K562 (cell line): ENCODE results near the gene CGNL1. TPM values are rescaled to one million over a fixed set of nuclear protein-coding genes. Genes with fewer than 3 reads are reported as not detected.

Experiments used
- ATAC-seq: fragments of 200-7000 bp; cut with Tn5 transposase; 3 replicates; pipeline ENCODE4 v1.9.1; 2020; ENCODE audit warnings: moderate library complexity
- BruUV-seq: library from RNA; stranded (reverse); fragments of 400-500 nt; replicated peaks from 2 replicates; lab custom pipeline; 2021; lab: Mats Ljungman, UMichigan
- CTCF ChIA-PET: fragments of 300-600 bp; formaldehyde crosslinking; extraction: SDS; loops from one replicate; lab custom pipeline; 2021; ENCODE audit warnings: low intra/inter-chr PET ratio; lab: Yijun Ruan, JAX
- POLR2A ChIA-PET: fragments of 300-600, 350-650 bp; sonication (Branson Sonifier 250); formaldehyde crosslinking; extraction: SDS; loops from one replicate; lab custom pipeline; 2021; ENCODE audit warnings: antibody characterized with exemption, inconsistent platforms; lab: Yijun Ruan, JAX
- DNase-seq, 4 experiments: peaks; one replicate each; pipeline versions ENCODE4 v3.0.0 to v3.0.0-alpha.2; 2011 to 2018; ENCODE audit warnings: low spot score in 3 of 4, mixed read lengths in 3 of 4; ENCODE audit errors: extremely low read depth in 1 of 4
- FAIRE-seq: peaks from 2 replicates; lab custom pipeline; 2011; peaks lifted over from hg19 to GRCh38; lab: Jason Lieb, UNC
- H2AFZ ChIP-seq: 2 replicates; pipeline ENCODE4 v1.6.0; 2011; ENCODE audit warnings: low read depth, low read length, control low read depth, inconsistent platforms
- H3K27ac ChIP-seq: fragments of 200-600 bp; 3 replicates; pipeline ENCODE4 v1.8.0; 2011; ENCODE audit warnings: low read depth, mild to moderate bottlenecking, control low read depth, inconsistent platforms, low read length, moderate library complexity, mixed read lengths; ENCODE audit errors: extremely low read depth
- H3K27me3 ChIP-seq, 2 experiments: fragments of 300-600 bp in 1 of 2; 2 replicates in 1 of 2; 3 replicates in 1 of 2; pipeline versions ENCODE4 v1.6.0 to v1.8.0; 2011; ENCODE audit warnings: inconsistent platforms in 2 of 2, low read length in 2 of 2, mild to moderate bottlenecking in 1 of 2, mixed read lengths in 1 of 2, moderate library complexity in 1 of 2; ENCODE audit not compliant: control insufficient read depth in 2 of 2, insufficient read depth in 2 of 2
- H3K36me3 ChIP-seq: fragments of 300-600 bp; 3 replicates; pipeline ENCODE4 v1.8.0; 2011; ENCODE audit warnings: mild to moderate bottlenecking, low read length, inconsistent platforms; ENCODE audit not compliant: control insufficient read depth, insufficient read depth
- H3K4me1 ChIP-seq, 2 experiments: fragments of 200-600 bp in 1 of 2; replicated peaks in 1 of 2; 2 replicates in 1 of 2; 3 replicates in 1 of 2; pipeline versions ENCODE4 v1.5.1 to v1.8.0; 2011; ENCODE audit warnings: inconsistent platforms in 2 of 2, low read length in 2 of 2, mild to moderate bottlenecking in 1 of 2, mixed read lengths in 1 of 2, moderate library complexity in 1 of 2; ENCODE audit not compliant: control insufficient read depth in 2 of 2, insufficient read depth in 2 of 2
- H3K4me2 ChIP-seq: 2 replicates; pipeline ENCODE4 v1.6.1; 2011; ENCODE audit warnings: low read length, control low read depth, inconsistent platforms, mixed read lengths; ENCODE audit not compliant: insufficient read depth
- H3K4me3 ChIP-seq: fragments of 200-600 bp; sonication (generic), shearing (Covaris generic); 2 replicates; pipeline ENCODE4 v1.5.1; 2016; ENCODE audit warnings: control low read depth, inconsistent platforms
- H3K79me2 ChIP-seq: fragments of 200-600 bp; 3 replicates; pipeline ENCODE4 v1.8.0; 2011; ENCODE audit warnings: low read length, inconsistent platforms; ENCODE audit not compliant: control insufficient read depth, insufficient read depth
- H3K9ac ChIP-seq, 2 experiments: 2 replicates each; pipeline versions ENCODE4 v1.6.0 to v1.6.1; 2011; ENCODE audit warnings: low read depth in 2 of 2, low read length in 2 of 2, control low read depth in 1 of 2, inconsistent platforms in 1 of 2, mild to moderate bottlenecking in 1 of 2, mixed read lengths in 1 of 2; ENCODE audit not compliant: insufficient read depth in 1 of 2
- H3K9me1 ChIP-seq: one replicate; pipeline ENCODE4 v1.6.0; 2011; ENCODE audit warnings: inconsistent platforms, mild to moderate bottlenecking, low read length, moderate library complexity; ENCODE audit not compliant: control insufficient read depth, insufficient read depth
- H3K9me3 ChIP-seq: replicated peaks from 2 replicates; pipeline ENCODE4 v1.5.1; 2011; ENCODE audit warnings: low read depth, low read length, inconsistent platforms; ENCODE audit not compliant: control insufficient read depth, insufficient read depth
- H4K20me1 ChIP-seq: replicated peaks from 2 replicates; pipeline ENCODE4 v1.6.1; 2011; ENCODE audit warnings: low read length, inconsistent platforms, mixed read lengths; ENCODE audit not compliant: control insufficient read depth, insufficient read depth
- CBX3 ChIP-seq, 2 experiments: IDR thresholded peaks; 1 replicate in 1 of 2; 2 replicates in 1 of 2; pipeline ENCODE4 v1.6.1; 2012; ENCODE audit warnings: inconsistent platforms in 2 of 2, low read length in 2 of 2, borderline replicate concordance in 1 of 2, control low read depth in 1 of 2
- DPF2 ChIP-seq: fragments of 450-650 bp; IDR thresholded peaks from 2 replicates; pipeline ENCODE4 v1.6.1; 2016
- ELF1 ChIP-seq: fragments of 200-800 bp; sonication (Bioruptor generic); IDR thresholded peaks from 2 replicates; pipeline ENCODE4 v1.6.1; 2016; ENCODE audit warnings: missing genetic modification characterization, missing compliant biosample characterization
- EP300 ChIP-seq: IDR thresholded peaks from 2 replicates; pipeline ENCODE4 v1.6.1; 2012; ENCODE audit warnings: low read length, improper control_type of control experiment
- FOXK1 ChIP-seq: sonication (generic); formaldehyde crosslinking; IDR thresholded peaks from 2 replicates; pipeline ENCODE4 v1.8.0; 2022; ENCODE audit warnings: missing genetic modification reagents, mild to moderate bottlenecking, borderline replicate concordance
- HCFC1 ChIP-seq: IDR thresholded peaks from 2 replicates; pipeline ENCODE4 v1.6.1; 2012; ENCODE audit warnings: low read depth, low read length, improper control_type of control experiment
- HMG20B ChIP-seq: fragments of 250-450 bp; sonication (Bioruptor Pico); IDR thresholded peaks from 2 replicates; pipeline ENCODE4 v1.5.0; 2021; ENCODE audit warnings: mild to moderate bottlenecking
- KLF6 ChIP-seq: fragments of 250-450 bp; sonication (Bioruptor Pico); IDR thresholded peaks from 2 replicates; pipeline ENCODE4 v1.4.0; 2020; ENCODE audit warnings: mild to moderate bottlenecking, moderate library complexity, borderline replicate concordance
- NELFE ChIP-seq: IDR thresholded peaks from 2 replicates; pipeline ENCODE4 v1.6.1; 2011; ENCODE audit warnings: mild to moderate bottlenecking; ENCODE audit not compliant: insufficient read depth, insufficient read length
- NR2C2 ChIP-seq, 2 experiments: fragments of 200-800 bp in 1 of 2; sonication (Bioruptor generic) in 1 of 2; sonication (generic) in 1 of 2; formaldehyde crosslinking in 1 of 2; IDR thresholded peaks; 2 replicates each; pipeline versions ENCODE4 v1.6.1 to v1.8.0; 2016 to 2022; ENCODE audit warnings: mild to moderate bottlenecking in 1 of 2, missing compliant biosample characterization in 1 of 2, missing genetic modification characterization in 1 of 2, missing genetic modification reagents in 1 of 2
- PRMT5 ChIP-seq: sonication (generic); formaldehyde crosslinking; IDR thresholded peaks from 2 replicates; pipeline ENCODE4 v1.5.0; 2020; ENCODE audit warnings: missing genetic modification reagents
- PTBP1 ChIP-seq: fragments of 200-400 bp; formaldehyde crosslinking; IDR thresholded peaks from 2 replicates; pipeline ENCODE4 v1.6.1; 2017; ENCODE audit warnings: low read depth, low read length
- PTTG1 ChIP-seq: fragments of 450-650 bp; IDR thresholded peaks from 2 replicates; pipeline ENCODE4 v1.6.1; 2016; ENCODE audit warnings: low read depth, mild to moderate bottlenecking, missing genetic modification characterization, missing compliant biosample characterization
- RBM22 ChIP-seq: fragments of 200-400 bp; formaldehyde crosslinking; IDR thresholded peaks from 2 replicates; pipeline ENCODE4 v1.6.1; 2018; ENCODE audit warnings: low read length, low read depth; ENCODE audit not compliant: poor library complexity, severe bottlenecking
- TBP ChIP-seq: optimal IDR thresholded peaks from 2 replicates; pipeline ENCODE3; 2011; ENCODE audit warnings: low read depth, low read length, improper control_type of control experiment
- WHSC1 ChIP-seq: IDR thresholded peaks from one replicate; pipeline ENCODE4 v1.6.1; 2012; ENCODE audit warnings: low read length, control low read depth, inconsistent platforms
- XRCC3 ChIP-seq: fragments of 450-650 bp; IDR thresholded peaks from 2 replicates; pipeline ENCODE4 v1.6.1; 2017; ENCODE audit warnings: mild to moderate bottlenecking, moderate library complexity
- ZC3H4 ChIP-seq: sonication (generic); formaldehyde crosslinking; IDR thresholded peaks from 2 replicates; pipeline ENCODE4 v1.9.0; 2021; ENCODE audit warnings: missing genetic modification reagents, borderline replicate concordance
- ZNF280A ChIP-seq: fragments of 450-650 bp; IDR thresholded peaks from 2 replicates; pipeline ENCODE4 v1.6.1; 2018; ENCODE audit warnings: mild to moderate bottlenecking, low read depth; ENCODE audit not compliant: partially characterized antibody
- ZNF395 ChIP-seq: fragments of 200-800 bp; sonication (Bioruptor generic); IDR thresholded peaks from 2 replicates; pipeline ENCODE4 v1.6.1; 2017; ENCODE audit warnings: missing genetic modification characterization, missing compliant biosample characterization
- ZNF778 ChIP-seq: fragments of 450-650 bp; formaldehyde crosslinking; IDR thresholded peaks from 2 replicates; pipeline ENCODE4 v1.4.0; 2020; ENCODE audit warnings: mild to moderate bottlenecking, moderate library complexity
- ZNF830 ChIP-seq: fragments of 250-450 bp; sonication (Bioruptor Pico); IDR thresholded peaks from 2 replicates; pipeline ENCODE4 v1.5.0; 2021; ENCODE audit warnings: mild to moderate bottlenecking
- in situ Hi-C: fragments of 300-500 bp; cut with MboI; formaldehyde crosslinking; loops from 4 replicates; pipeline ENCODE4 v1.15.0; 2018; ENCODE audit warnings: inconsistent platforms, mixed read lengths
- intact Hi-C: fragments of 100-400 bp; cut with micrococcal nuclease; formaldehyde crosslinking; loops from 2 replicates; pipeline ENCODE4 v1.14.2; 2022
- polyA plus RNA-seq, 8 experiments: library from polyadenylated mRNA; depleted of rRNA in 4 of 8; stranded (reverse) in 5 of 8; unstranded in 3 of 8; fragments of >200 nt; fragmentation: Nextera tagmentation in 2 of 8; fragmentation: Illumina TruSeq in 1 of 8; extraction: Ambion mirVana in 2 of 8; extraction: Trizol in 1 of 8; gene quantifications; 2 replicates each; pipeline versions ENCODE4 v1.2.1 to v1.2.3, GENCODE V29; 2011 to 2014; ENCODE audit warnings: inconsistent platforms in 1 of 8, missing spikeins in 1 of 8
- total RNA-seq, 7 experiments: library from RNA; depleted of rRNA in 6 of 7; stranded (reverse); fragments of >200 nt in 6 of 7; fragmentation: Illumina TruSeq in 2 of 7; extraction: Trizol in 2 of 7; gene quantifications; 2 replicates each; pipeline versions ENCODE4 v1.2.1 to v1.2.3, GENCODE V29; 2011 to 2021; ENCODE audit warnings: low replicate concordance in 1 of 7

Gene CGNL1
- total and polyA plus RNA-seq, 9 of the 15 experiments (the other 6 are each of a cell fraction or from before 2014, with no cell fraction given), result 0.01 to 0.07 TPM; not detected in 7

- TF ChIP-seq ELF1 (no peak), NELFE (no peak), XRCC3 (no peak), PTTG1 (tag) (no peak)
Observed at GRCh38 chr15:57355259-57355658, 21.0 kb upstream of the CGNL1 start (continued).

- no peak overlapping the region for H3K9ac ChIP-seq
- H3K4me1 ChIP-seq, result no peaks in the 10 kb centered on the region
- DNase-seq, result no peak
- no peak for FAIRE-seq
- no TSS peak for BruUV-seq
- no peak overlapping the region for H3K4me3 ChIP-seq
- H4K20me1 ChIP-seq, result no peaks in the 10 kb centered on the region
- H2AFZ ChIP-seq, result no peak overlapping the region
- H3K27me3 ChIP-seq, result peaks cover 27 to 43% of the 10 kb centered on the region in 2 experiments
- H3K4me2 ChIP-seq, result no peak overlapping the region
- no peaks in the 10 kb centered on the region for H3K79me2 ChIP-seq
- intact Hi-C loops, result no loop called here
- ChIA-PET CTCF (no interaction called here), POLR2A (interaction anchor here (1.6 kb wide), 1 partner anchor 16 kb away, joined by 4 read pairs; no protein-coding TSS in a partner anchor)
- TF ChIP-seq HCFC1 (no peak), RBM22 (no peak), ZC3H4 (CRISPR knock-in tag) (no peak), EP300 (no peak), KLF6 (CRISPR knock-in tag) (no peak), TBP (no peak), PTBP1 (no peak), ZNF280A (no peak), DPF2 (no peak), FOXK1 (CRISPR knock-in tag) (no peak), WHSC1 (no peak), ZNF778 (CRISPR knock-in tag) (no peak), CBX3 (IDR thresholded peaks at IDR 0.05; ENCODE audit: borderline replicate concordance in 1 of 2, low read length in 2 of 2) (no peak), ZNF830 (CRISPR knock-in tag) (no peak), PRMT5 (CRISPR knock-in tag) (no peak), HMG20B (CRISPR knock-in tag) (no peak), ZNF395 (CRISPR knock-in tag) (no peak), NR2C2 (CRISPR knock-in tag; IDR thresholded peaks at IDR 0.05) (no peak), NR2C2 (tag; IDR thresholded peaks at IDR 0.05) (no peak)
- H3K27ac ChIP-seq, result no peak overlapping the region
- in situ Hi-C loops, result no loop called here
- H3K9me3 ChIP-seq, result no peaks in the 10 kb centered on the region
- no peaks in the 10 kb centered on the region for H3K36me3 ChIP-seq
- no peaks in the 10 kb centered on the region for H3K9me1 ChIP-seq
- ATAC-seq, result no peak
Observed at GRCh38 chr15:57356178-57356577, 20.1 kb upstream of the CGNL1 start.
